Naive B cell (primary cell): ENCODE results near the gene SWAP70. TPM values are rescaled to one million over a fixed set of nuclear protein-coding genes. Genes with fewer than 3 reads are reported as not detected.

Source experiments
- ATAC-seq, 2 donors: fragments of 150-1000 bp; cut with Tn5 transposase; 2 replicates each; pipeline ENCODE4 v1.10.0; 2021; ENCODE audit warnings: low read depth in 2 of 2, mild to moderate bottlenecking in 2 of 2, moderate library complexity in 2 of 2
- DNase-seq: peaks from one replicate; pipeline ENCODE4 v3.0.0; 2022
- H3K27ac Mint-ChIP-seq, 6 donors: one replicate each; pipeline ENCODE4 v1.8.0; 2020 to 2022; ENCODE audit warnings: mild to moderate bottlenecking in 6 of 6, mixed read lengths in 6 of 6, moderate library complexity in 5 of 6, inconsistent platforms in 2 of 6
- H3K27me3 Mint-ChIP-seq, 3 donors: one replicate each; pipeline ENCODE4 v1.8.0; 2021 to 2022; ENCODE audit warnings: mixed read lengths in 3 of 3, mild to moderate bottlenecking in 1 of 3
- H3K36me3 Mint-ChIP-seq, 2 donors: one replicate each; pipeline ENCODE4 v1.8.0; 2020 to 2022; ENCODE audit warnings: mixed read lengths in 2 of 2, inconsistent platforms in 1 of 2, mild to moderate bottlenecking in 1 of 2
- H3K4me1 Mint-ChIP-seq, 3 donors: one replicate each; pipeline ENCODE4 v1.8.0; 2020 to 2022; ENCODE audit warnings: mixed read lengths in 3 of 3, inconsistent platforms in 1 of 3, mild to moderate bottlenecking in 1 of 3, moderate library complexity in 1 of 3
- H3K4me3 Mint-ChIP-seq, 8 donors: one replicate each; pipeline ENCODE4 v1.8.0; 2020 to 2022; ENCODE audit warnings: mild to moderate bottlenecking in 8 of 8, mixed read lengths in 8 of 8, moderate library complexity in 8 of 8, inconsistent platforms in 2 of 8
- H3K9me3 Mint-ChIP-seq, 7 donors: one replicate each; pipeline ENCODE4 v1.8.0; 2020 to 2022; ENCODE audit warnings: mixed read lengths in 7 of 7, mild to moderate bottlenecking in 5 of 7, inconsistent platforms in 2 of 7, moderate library complexity in 1 of 7
- polyA plus RNA-seq, 6 donors: library from polyadenylated mRNA; unstranded; fragments of 300-500 nt; fragmentation: Illumina TruSeq; gene quantifications; one replicate each; pipeline ENCODE4 v1.2.3, GENCODE V29; 2021; ENCODE audit warnings: low read depth in 6 of 6

SWAP70 gene
- polyA plus RNA-seq, 6 donors from 2014 or later = 239 to 378 (median 304) TPM

- Mint-ChIP-seq H3K4me1 (peaks cover 25 to 41% (median 40%) of the 10 kb centered on the region in 3 donors), H3K9me3 (no peaks in the 10 kb centered on the region), H3K27ac (peak overlapping the region in 4 of 6 donors; percentile 34 to 70 (median 48)), H3K36me3 (no peaks in the 10 kb centered on the region), H3K27me3 (no peaks in the 10 kb centered on the region), H3K4me3 (peak overlapping the region in 1 of 8 donors; percentile 57)
- ATAC-seq (no peak), DNase-seq (no peak)
Observed at GRCh38 chr11:9765320-9766101, 101.6 kb downstream of the SWAP70 start.

- ATAC-seq = no peak
- no peaks in the 10 kb centered on the region for H3K9me3 Mint-ChIP-seq
- peaks cover 0 to 5% of the 10 kb centered on the region in 2 donors for H3K36me3 Mint-ChIP-seq
- no peak for DNase-seq
- H3K4me3 Mint-ChIP-seq = no peak overlapping the region
- peak overlapping the region in 1 of 6 donors; percentile 22 for H3K27ac Mint-ChIP-seq
- H3K4me1 Mint-ChIP-seq = peaks cover 15 to 26% (median 24%) of the 10 kb centered on the region in 3 donors
- H3K27me3 Mint-ChIP-seq = no peaks in the 10 kb centered on the region
Observed at GRCh38 chr11:9769621-9770020, 105.7 kb downstream of the SWAP70 start.

GRCh38 chr11:9771071-9771511, 107.2 kb downstream of the SWAP70 start:
- Mint-ChIP-seq H3K9me3 (no peaks in the 10 kb centered on the region), H3K36me3 (peaks cover 0 to 7% of the 10 kb centered on the region in 2 donors), H3K27me3 (no peaks in the 10 kb centered on the region), H3K4me1 (peaks cover 7 to 20% (median 16%) of the 10 kb centered on the region in 3 donors), H3K4me3 (peak overlapping the region in 1 of 8 donors; percentile 42), H3K27ac (no peak overlapping the region)
- no peak for ATAC-seq
- DNase-seq = no peak

GRCh38 chr11:9772218-9772617, 108.3 kb downstream of the SWAP70 start:
- Mint-ChIP-seq H3K4me1 (peaks cover 7 to 19% (median 10%) of the 10 kb centered on the region in 3 donors), H3K27ac (no peak overlapping the region), H3K4me3 (no peak overlapping the region), H3K36me3 (peaks cover 0 to 7% of the 10 kb centered on the region in 2 donors), H3K9me3 (no peaks in the 10 kb centered on the region), H3K27me3 (no peaks in the 10 kb centered on the region)
- no peak for DNase-seq
- no peak for ATAC-seq

GRCh38 chr11:9773524-9773923, 109.6 kb downstream of the SWAP70 start:
- Mint-ChIP-seq H3K27ac (no peak overlapping the region), H3K36me3 (peaks cover 0 to 7% of the 10 kb centered on the region in 2 donors), H3K4me1 (peaks cover 7 to 18% (median 9%) of the 10 kb centered on the region in 3 donors), H3K27me3 (no peaks in the 10 kb centered on the region), H3K9me3 (no peaks in the 10 kb centered on the region), H3K4me3 (no peak overlapping the region)
- ATAC-seq (no peak), DNase-seq (no peak)

GRCh38 chr11:9774109-9774508, 110.2 kb downstream of the SWAP70 start:
- no peak for ATAC-seq
- H3K4me1 Mint-ChIP-seq = peaks cover 3 to 14% (median 7%) of the 10 kb centered on the region in 3 donors
- H3K4me3 Mint-ChIP-seq = no peak overlapping the region
- H3K27me3 Mint-ChIP-seq = no peaks in the 10 kb centered on the region
- no peak for DNase-seq
- no peaks in the 10 kb centered on the region for H3K9me3 Mint-ChIP-seq
- peaks cover 0 to 7% of the 10 kb centered on the region in 2 donors for H3K36me3 Mint-ChIP-seq
- peak overlapping the region in 3 of 6 donors; percentile 16 to 82 (median 21) for H3K27ac Mint-ChIP-seq

- no peak overlapping the region for H3K4me3 Mint-ChIP-seq
- DNase-seq (no peak), ATAC-seq (no peak)
- H3K27me3 Mint-ChIP-seq = no peaks in the 10 kb centered on the region
- H3K36me3 Mint-ChIP-seq = peaks cover 0 to 7% of the 10 kb centered on the region in 2 donors
- H3K4me1 Mint-ChIP-seq = peaks cover 3 to 13% (median 7%) of the 10 kb centered on the region in 3 donors
- no peaks in the 10 kb centered on the region for H3K9me3 Mint-ChIP-seq
- H3K27ac Mint-ChIP-seq = peak overlapping the region in 4 of 6 donors; percentile 16 to 82 (median 30)
Observed at GRCh38 chr11:9774591-9775397, 110.9 kb downstream of the SWAP70 start.

GRCh38 chr11:9775398-9775779, 111.5 kb downstream of the SWAP70 start:
- no peaks in the 10 kb centered on the region for H3K9me3 Mint-ChIP-seq
- peak overlapping the region in 2 of 6 donors; percentile 24 to 29 for H3K27ac Mint-ChIP-seq
- no peak for ATAC-seq
- H3K36me3 Mint-ChIP-seq = peaks cover 0 to 7% of the 10 kb centered on the region in 2 donors
- H3K4me1 Mint-ChIP-seq = peaks cover 3 to 13% (median 7%) of the 10 kb centered on the region in 3 donors
- no peak for DNase-seq
- no peak overlapping the region for H3K4me3 Mint-ChIP-seq
- no peaks in the 10 kb centered on the region for H3K27me3 Mint-ChIP-seq

GRCh38 chr11:9776203-9776602, 112.3 kb downstream of the SWAP70 start:
- peaks cover 3 to 13% (median 7%) of the 10 kb centered on the region in 3 donors for H3K4me1 Mint-ChIP-seq
- H3K36me3 Mint-ChIP-seq = peaks cover 0 to 7% of the 10 kb centered on the region in 2 donors
- H3K27me3 Mint-ChIP-seq = no peaks in the 10 kb centered on the region
- ATAC-seq (no peak), DNase-seq (no peak)
- H3K4me3 Mint-ChIP-seq = no peak overlapping the region
- no peaks in the 10 kb centered on the region for H3K9me3 Mint-ChIP-seq
- no peak overlapping the region for H3K27ac Mint-ChIP-seq

- Mint-ChIP-seq H3K27me3 (no peaks in the 10 kb centered on the region), H3K36me3 (peaks cover 0 to 7% of the 10 kb centered on the region in 2 donors), H3K4me1 (peaks cover 3 to 13% (median 6%) of the 10 kb centered on the region in 3 donors), H3K4me3 (no peak overlapping the region), H3K9me3 (no peaks in the 10 kb centered on the region), H3K27ac (peak overlapping the region in 2 of 6 donors; percentile 52 to 88)
- DNase-seq (no peak), ATAC-seq (no peak)
Observed at GRCh38 chr11:9777066-9777465, 113.2 kb downstream of the SWAP70 start.

GRCh38 chr11:9777525-9777924, 113.6 kb downstream of the SWAP70 start:
- DNase-seq (no peak), ATAC-seq (no peak)
- no peaks in the 10 kb centered on the region for H3K27me3 Mint-ChIP-seq
- H3K27ac Mint-ChIP-seq = peak overlapping the region in 1 of 6 donors; percentile 52
- H3K4me1 Mint-ChIP-seq = peaks cover 3 to 13% (median 6%) of the 10 kb centered on the region in 3 donors
- peaks cover 0 to 7% of the 10 kb centered on the region in 2 donors for H3K36me3 Mint-ChIP-seq
- no peaks in the 10 kb centered on the region for H3K9me3 Mint-ChIP-seq
- no peak overlapping the region for H3K4me3 Mint-ChIP-seq

- H3K4me3 Mint-ChIP-seq = no peak overlapping the region
- H3K27ac Mint-ChIP-seq = no peak overlapping the region
- H3K4me1 Mint-ChIP-seq = peaks cover 0 to 7% (median 0%) of the 10 kb centered on the region in 3 donors
- H3K27me3 Mint-ChIP-seq = no peaks in the 10 kb centered on the region
- ATAC-seq (no peak), DNase-seq (no peak)
- H3K9me3 Mint-ChIP-seq = no peaks in the 10 kb centered on the region
- H3K36me3 Mint-ChIP-seq = peaks cover 0 to 4% of the 10 kb centered on the region in 2 donors
Observed at GRCh38 chr11:9780929-9781328, 117.1 kb downstream of the SWAP70 start.

- H3K4me3 Mint-ChIP-seq = no peak overlapping the region
- DNase-seq (no peak), ATAC-seq (no peak)
- peaks cover 0 to 4% of the 10 kb centered on the region in 2 donors for H3K36me3 Mint-ChIP-seq
- no peaks in the 10 kb centered on the region for H3K9me3 Mint-ChIP-seq
- H3K27me3 Mint-ChIP-seq = no peaks in the 10 kb centered on the region
- peak overlapping the region in 3 of 6 donors; percentile 57 to 80 (median 72) for H3K27ac Mint-ChIP-seq
- peaks cover 8 to 23% (median 15%) of the 10 kb centered on the region in 3 donors for H3K4me1 Mint-ChIP-seq
Observed at GRCh38 chr11:9783986-9784385, 120.1 kb downstream of the SWAP70 start.
